GM04503 (cell line): ENCODE measurements around the gene TMEM26.
A peak's percentile ranks its signal among the peaks of the same experiment; 100 is the strongest.

Experiments used
- DNase-seq: peaks from one replicate; pipeline ENCODE4 v3.0.0-alpha.2; 2012; ENCODE audit warnings: low read depth

The TMEM26 gene

DNA sequence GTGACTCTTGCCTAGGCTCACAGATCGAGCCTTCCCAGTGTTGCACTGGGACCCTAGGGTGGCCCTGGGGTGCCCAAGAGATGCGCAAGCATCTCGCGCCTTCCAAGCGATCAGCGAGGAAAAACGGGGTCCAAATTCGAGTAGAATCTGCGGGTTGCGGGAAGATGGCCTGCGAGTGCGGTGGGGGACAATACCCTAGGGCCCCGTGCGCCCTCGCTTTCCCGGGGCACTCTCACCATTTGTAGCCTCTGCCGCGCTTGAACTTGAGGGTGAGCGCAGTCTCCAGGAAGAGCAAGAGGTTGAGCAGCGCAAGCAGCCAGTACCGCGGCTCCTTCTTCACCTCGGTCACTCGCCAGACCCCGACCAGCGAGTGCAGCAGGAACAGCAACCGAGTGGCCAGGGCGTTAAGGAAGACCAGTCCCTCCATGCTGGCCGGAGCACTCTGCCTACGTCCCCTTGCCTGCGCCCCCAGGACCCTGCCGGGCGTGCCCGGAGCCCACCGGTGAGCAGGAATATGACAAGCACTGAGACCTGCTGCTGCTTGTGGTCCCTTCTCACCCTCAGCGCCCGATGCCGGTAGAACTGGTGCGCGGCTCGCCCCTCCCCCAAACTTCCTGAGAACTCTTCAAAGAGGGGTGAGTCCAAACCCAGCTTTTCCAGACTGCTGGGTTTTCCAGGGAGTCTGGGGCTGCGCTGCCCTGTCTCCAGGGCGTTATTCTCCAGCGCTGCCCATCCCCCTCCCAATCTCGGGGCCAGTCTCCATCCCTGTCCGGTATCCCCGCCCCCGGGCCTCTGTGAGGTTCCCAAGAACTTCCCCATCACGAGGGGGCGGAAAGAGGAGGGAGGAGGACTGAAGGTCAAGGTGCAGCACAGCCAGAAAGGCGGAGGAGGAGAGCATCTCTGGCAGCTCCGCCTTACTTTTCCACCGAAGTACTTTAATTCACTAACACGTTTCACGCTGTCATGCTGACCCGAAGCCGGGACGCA lies at the start of gene TMEM26:
TSS of gene TMEM26 (minus strand) at position 727 of the 987 bp plus-strand sequence. CDS start at position 427, 300 bp downstream.
- no peak for DNase-seq

GRCh38 chr10:61500460-61500859 lies 47.3 kb upstream of the TMEM26 start:
- DNase-seq = no peak

- DNase-seq = no peak
Observed at GRCh38 chr10:61492364-61492995, 39.3 kb upstream of the TMEM26 start.

GRCh38 chr10:61487506-61487905 lies 34.3 kb upstream of the TMEM26 start:
- DNase-seq = peak; percentile 52

DNA sequence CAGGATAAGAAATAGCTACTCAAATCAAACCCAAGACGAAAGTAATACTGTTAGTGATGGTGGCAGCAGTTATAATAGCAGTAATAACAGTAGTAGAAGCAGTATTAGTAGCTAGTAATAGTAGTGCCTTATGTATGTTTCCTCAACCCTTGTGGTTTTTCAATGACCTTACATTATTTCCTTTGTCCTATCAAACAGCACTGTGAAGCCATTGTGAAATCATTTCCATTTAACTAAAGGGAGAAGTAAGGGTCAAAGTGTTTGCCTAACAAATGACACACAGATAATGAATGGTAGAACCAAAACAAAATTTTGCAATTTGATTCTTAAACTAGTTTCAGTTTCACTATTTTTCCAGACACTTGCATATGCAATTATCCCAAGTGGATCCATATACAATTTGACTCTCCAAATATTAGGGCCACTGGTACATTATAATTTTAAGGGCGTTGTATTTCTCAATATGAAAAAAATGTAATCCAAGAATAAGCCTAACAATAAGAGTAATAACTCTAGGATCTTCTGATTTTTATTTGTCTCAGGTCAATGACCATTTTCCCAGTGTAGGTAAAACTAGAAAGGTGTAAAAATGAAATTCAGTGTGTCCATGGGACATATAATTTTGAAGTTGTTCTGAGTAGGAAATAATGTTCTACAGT lies 33.7 kb upstream of the TMEM26 start:
- no peak for DNase-seq

GRCh38 chr10:61486251-61486650 lies 33.1 kb upstream of the TMEM26 start:
- no peak for DNase-seq

- DNase-seq = no peak
Observed at GRCh38 chr10:61481597-61481996, 28.4 kb upstream of the TMEM26 start.

GRCh38 chr10:61480208-61480607 lies 27.0 kb upstream of the TMEM26 start:
- DNase-seq = no peak

DNA sequence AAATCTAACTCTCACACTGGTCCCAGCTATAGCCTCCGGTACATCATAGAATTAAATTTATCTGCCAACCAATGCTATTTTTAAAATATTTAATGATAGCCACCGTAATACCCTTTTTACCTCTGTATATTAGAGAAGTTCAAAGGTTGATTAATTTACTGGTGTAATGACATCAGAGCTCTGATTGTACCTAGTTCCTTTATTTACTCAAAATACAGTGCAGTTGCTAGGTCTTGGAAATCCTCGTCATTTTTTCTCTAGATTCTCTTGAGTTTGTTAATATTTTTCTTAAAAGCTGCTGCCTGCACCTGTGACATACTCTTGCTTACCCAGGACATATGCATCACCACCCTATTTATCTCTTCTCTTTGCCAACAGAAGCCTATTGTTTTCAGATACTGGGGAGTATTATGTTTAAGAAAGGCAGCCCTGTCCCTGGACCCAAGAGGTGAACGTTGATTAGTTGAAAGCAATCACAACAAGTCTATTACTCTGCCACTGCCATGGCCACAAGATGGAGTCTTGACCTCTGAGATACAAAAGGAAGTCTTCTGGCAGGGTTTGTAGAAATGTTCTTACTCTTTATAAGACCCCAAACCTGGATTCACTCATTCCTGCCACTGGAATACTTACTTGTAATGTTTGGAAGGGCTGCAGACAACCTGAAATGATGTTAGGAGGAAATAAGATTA lies 25.6 kb upstream of the TMEM26 start:
- DNase-seq = no peak

- DNase-seq = no peak
Observed at GRCh38 chr10:61477451-61477850, 24.3 kb upstream of the TMEM26 start.

- no peak for DNase-seq
Observed at GRCh38 chr10:61476529-61476928, 23.3 kb upstream of the TMEM26 start.

DNA sequence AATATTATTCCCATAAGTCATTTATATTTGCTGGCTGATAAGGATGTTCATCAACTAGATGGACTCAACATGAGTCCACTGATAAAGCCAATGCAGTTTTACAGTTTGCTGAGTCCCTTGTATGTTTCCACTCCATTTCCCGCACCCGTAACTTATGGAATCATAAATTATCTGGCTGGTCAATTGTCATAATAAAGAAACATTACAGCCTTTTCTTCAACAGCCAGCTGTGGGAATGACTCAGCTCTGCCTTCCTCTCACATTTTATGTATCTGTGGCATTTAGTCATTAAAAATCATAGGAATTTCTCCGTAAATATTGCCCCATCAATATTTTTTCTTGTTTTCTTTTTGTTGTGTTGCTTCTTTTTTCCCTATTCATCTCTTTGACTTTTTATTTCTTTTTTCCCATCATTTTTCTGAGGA lies 22.3 kb upstream of the TMEM26 start:
- no peak for DNase-seq

GRCh38 chr10:61472090-61472674 lies 19.0 kb upstream of the TMEM26 start:
- no peak for DNase-seq

DNA sequence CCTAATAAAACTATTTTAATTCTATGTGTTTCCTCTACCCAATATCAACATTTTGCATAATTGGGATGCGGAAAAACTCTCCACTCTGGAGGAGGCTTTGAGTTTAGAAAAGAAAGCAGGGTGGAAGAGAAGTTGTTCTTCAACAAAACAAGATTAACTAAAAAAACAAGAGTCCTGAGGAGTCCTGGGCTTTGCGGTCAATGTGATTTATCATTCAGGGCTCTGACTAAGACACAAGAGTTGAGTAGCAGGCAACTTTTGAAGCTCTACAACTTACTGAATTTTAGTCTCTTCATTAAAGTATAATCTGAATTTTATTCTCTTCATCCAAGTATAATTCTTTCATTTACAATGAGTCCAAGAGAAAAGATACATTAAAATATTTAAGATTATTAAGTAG lies 18.3 kb upstream of the TMEM26 start:
- no peak for DNase-seq

- no peak for DNase-seq
Observed at GRCh38 chr10:61470740-61471139, 17.6 kb upstream of the TMEM26 start.

- no peak for DNase-seq
Observed at GRCh38 chr10:61465901-61466632, 12.9 kb upstream of the TMEM26 start.

- no peak for DNase-seq
Observed at GRCh38 chr10:61465171-61465496, 12.0 kb upstream of the TMEM26 start.

- DNase-seq = peak; percentile 61
Observed at GRCh38 chr10:61464461-61465170, 11.4 kb upstream of the TMEM26 start.

DNA sequence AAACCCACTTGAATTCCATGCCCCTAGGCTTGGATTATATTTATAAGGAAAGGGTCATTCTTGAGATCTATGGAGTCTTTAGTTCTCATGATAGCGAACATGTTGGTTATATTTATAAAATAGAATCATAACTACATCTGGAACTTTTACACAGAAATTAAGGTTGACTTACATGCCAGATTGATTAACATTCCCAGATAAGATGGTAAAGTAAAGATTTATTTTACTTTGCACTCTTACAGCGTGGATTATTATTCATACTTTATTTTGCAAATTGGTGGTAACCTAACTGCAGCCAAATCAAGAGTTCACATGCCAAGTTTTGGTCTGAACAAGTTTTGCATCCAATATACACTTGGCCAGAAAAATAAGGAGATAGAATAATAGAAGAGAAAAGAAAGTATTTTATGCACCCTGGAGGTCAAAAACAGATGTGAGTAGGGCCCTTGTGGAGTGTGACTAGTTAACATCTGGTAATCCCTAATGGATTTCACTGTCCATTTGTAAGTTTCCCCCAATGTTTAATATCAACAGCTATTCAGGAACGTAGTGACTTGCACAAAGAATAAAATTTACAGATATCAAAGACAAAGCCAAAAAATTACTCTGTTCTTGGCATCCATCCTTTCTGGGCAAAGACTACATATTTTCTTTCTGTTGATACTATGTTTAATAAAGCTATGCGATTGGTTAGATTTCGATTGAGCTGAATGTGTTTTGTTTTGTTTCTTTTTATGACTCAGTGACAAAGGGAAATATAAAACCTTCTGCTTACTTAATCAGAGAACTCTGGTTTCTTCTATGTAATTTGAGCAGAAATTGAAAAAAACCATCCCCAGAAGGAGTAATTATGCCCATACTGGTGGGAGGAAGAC lies 10.1 kb upstream of the TMEM26 start:
- peak; percentile 89 for DNase-seq
